Endothelial cell (in vitro differentiated cells): ENCODE results near the gene GADL1. TPM values are rescaled to one million over a fixed set of nuclear protein-coding genes. Genes with fewer than 3 reads are reported as not detected.

Experiments used
- DNase-seq: peaks from one replicate; pipeline ENCODE4 v3.0.0; 2021; ENCODE audit warnings: low spot score
- H3K27ac Mint-ChIP-seq: one replicate; pipeline ENCODE4 v1.8.0; 2021; ENCODE audit warnings: mixed read lengths, inconsistent platforms; ENCODE audit not compliant: unreplicated experiment
- H3K27me3 Mint-ChIP-seq: one replicate; pipeline ENCODE4 v1.8.0; 2021; ENCODE audit warnings: mild to moderate bottlenecking, moderate library complexity, mixed read lengths, inconsistent platforms; ENCODE audit not compliant: unreplicated experiment
- H3K36me3 Mint-ChIP-seq: one replicate; pipeline ENCODE4 v1.8.0; 2021; ENCODE audit warnings: mild to moderate bottlenecking, low read depth, mixed read lengths, inconsistent platforms; ENCODE audit not compliant: unreplicated experiment
- H3K4me1 Mint-ChIP-seq: one replicate; pipeline ENCODE4 v1.8.0; 2021; ENCODE audit warnings: mild to moderate bottlenecking, mixed read lengths, inconsistent platforms; ENCODE audit not compliant: unreplicated experiment
- H3K4me3 Mint-ChIP-seq: one replicate; pipeline ENCODE4 v1.8.0; 2021; ENCODE audit warnings: mild to moderate bottlenecking, mixed read lengths, inconsistent platforms; ENCODE audit not compliant: unreplicated experiment
- H3K9me3 Mint-ChIP-seq: one replicate; pipeline ENCODE4 v1.8.0; 2021; ENCODE audit warnings: mixed read lengths, inconsistent platforms; ENCODE audit not compliant: unreplicated experiment
- total RNA-seq: library from RNA; stranded (reverse); fragmentation: NEBNext Ultra II Directional; extraction: Animal tissue kit (Norgen Biotek cat#: 25700); gene quantifications from one replicate; pipeline ENCODE4 v1.2.1, GENCODE V29; 2021; ENCODE audit not compliant: unreplicated experiment
- TF ChIP-seq, protein P1 (sequence below): fragments of 200-600 bp; sonication (generic); IDR thresholded peaks from one replicate; pipeline ENCODE4 v1.5.0; 2021; ENCODE audit warnings: antibody characterized with exemption; ENCODE audit not compliant: unreplicated experiment

The GADL1 gene
- total RNA-seq, 1 donor from 2014 or later: not detected

DNA sequence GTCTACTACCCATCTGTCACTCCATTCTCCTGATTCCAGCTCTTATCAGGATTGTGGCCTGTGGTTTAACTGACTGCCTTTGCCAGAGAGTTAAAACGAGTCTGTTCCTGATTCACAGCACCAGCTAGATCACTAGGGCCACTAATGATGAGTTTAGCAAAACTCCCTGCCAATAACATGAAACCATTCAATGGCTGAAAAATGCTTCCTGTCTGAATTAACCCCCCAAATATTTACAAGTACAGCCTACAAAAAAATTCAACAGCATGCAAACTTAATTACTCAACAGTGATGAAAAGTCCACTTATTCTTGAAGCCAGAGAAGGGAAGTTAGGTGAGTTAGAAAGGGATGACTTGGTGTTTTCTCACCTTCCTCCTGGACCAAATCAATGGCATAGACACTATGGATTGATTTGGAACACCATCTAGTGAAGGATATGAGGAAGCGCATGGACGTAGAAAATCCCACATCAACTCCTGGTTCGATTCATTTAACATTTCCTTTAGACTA, 146.6 kb downstream of the GADL1 start:
- Mint-ChIP-seq H3K9me3 (no peaks in the 10 kb centered on the region), H3K27me3 (no peaks in the 10 kb centered on the region), H3K4me3 (no peak overlapping the region), H3K27ac (no peak overlapping the region), H3K4me1 (peaks cover 16% of the 10 kb centered on the region), H3K36me3 (no peaks in the 10 kb centered on the region)
- TF ChIP-seq, protein P1, sequence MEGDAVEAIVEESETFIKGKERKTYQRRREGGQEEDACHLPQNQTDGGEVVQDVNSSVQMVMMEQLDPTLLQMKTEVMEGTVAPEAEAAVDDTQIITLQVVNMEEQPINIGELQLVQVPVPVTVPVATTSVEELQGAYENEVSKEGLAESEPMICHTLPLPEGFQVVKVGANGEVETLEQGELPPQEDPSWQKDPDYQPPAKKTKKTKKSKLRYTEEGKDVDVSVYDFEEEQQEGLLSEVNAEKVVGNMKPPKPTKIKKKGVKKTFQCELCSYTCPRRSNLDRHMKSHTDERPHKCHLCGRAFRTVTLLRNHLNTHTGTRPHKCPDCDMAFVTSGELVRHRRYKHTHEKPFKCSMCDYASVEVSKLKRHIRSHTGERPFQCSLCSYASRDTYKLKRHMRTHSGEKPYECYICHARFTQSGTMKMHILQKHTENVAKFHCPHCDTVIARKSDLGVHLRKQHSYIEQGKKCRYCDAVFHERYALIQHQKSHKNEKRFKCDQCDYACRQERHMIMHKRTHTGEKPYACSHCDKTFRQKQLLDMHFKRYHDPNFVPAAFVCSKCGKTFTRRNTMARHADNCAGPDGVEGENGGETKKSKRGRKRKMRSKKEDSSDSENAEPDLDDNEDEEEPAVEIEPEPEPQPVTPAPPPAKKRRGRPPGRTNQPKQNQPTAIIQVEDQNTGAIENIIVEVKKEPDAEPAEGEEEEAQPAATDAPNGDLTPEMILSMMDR: peak; percentile 55
- no peak for DNase-seq

DNA sequence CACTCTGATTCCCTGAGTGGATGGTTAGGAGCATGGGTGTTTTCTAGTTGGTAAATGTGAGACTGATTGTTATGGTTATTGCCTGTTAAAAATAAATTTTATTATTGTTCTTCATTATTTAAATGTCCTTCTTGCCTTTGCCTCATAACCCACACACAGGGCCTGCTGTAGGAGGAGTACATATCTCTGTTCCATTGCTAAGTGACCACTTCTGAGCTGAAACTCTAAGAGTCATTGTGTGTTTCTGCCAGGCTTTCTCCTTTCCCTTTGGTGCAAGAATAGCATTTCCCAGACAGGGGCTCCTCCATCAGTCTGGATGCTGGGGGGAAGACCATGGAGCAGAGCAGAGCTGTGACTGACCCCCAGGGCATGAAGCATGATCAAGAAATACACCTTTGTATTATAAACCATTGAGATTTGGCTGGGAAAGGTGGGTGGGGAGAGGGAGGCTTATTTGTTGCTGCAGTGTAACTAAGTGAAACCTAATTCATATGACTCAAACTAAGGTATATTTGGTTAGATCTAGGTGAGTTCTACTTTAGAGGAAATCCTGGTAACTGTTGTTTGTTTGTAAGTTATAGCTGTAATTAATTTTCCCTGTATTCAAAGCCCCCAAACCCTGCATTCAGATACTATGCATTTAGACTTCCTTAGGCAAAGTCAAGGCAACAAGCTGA, 150.7 kb downstream of the GADL1 start:
- Mint-ChIP-seq H3K27me3 (peaks cover 2% of the 10 kb centered on the region), H3K27ac (peak overlapping the region; percentile 34), H3K4me1 (peaks cover 22% of the 10 kb centered on the region), H3K9me3 (no peaks in the 10 kb centered on the region), H3K4me3 (no peak overlapping the region), H3K36me3 (no peaks in the 10 kb centered on the region)
- no peak for DNase-seq
- TF ChIP-seq, protein P1: no peak

DNA sequence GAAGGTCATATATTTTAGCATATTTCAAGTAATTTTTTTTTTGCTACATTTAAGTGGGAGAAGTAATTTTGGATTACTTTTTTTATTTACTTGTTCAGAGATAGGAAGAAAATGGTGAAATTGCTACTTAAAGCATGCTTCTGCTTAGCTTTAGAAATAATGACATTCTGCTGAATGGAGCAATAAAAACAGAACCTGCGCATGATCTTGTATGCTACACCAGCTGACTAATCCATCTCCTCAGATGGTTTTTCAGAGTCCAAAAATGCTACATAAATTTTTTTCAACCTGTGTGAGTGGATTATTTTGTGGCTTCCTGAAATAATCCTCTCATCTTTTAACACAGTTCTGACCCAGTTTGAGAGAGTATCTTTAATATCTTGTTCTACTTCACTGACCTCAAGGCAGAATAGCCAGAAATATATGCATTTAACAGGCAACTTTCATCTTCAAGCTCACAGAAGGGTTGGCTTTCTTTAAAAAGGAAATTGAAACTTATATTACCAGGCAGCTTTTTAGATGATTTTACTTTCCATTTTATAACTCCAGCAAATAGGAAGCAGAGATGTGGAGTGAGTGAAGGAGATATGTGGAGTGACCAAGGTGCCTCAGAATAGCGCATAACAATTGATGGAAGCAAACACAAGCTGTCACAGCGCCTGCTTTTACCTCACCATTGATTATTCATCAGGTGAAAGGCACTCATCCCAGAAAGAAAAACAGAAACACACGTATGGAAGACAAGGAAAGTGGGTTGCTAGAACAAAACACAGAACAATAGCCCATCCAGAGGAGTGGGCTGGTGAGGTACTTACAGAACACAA, 151.5 kb downstream of the GADL1 start:
- Mint-ChIP-seq H3K27ac (no peak overlapping the region), H3K9me3 (no peaks in the 10 kb centered on the region), H3K4me1 (peaks cover 22% of the 10 kb centered on the region), H3K27me3 (peaks cover 2% of the 10 kb centered on the region), H3K4me3 (no peak overlapping the region), H3K36me3 (no peaks in the 10 kb centered on the region)
- TF ChIP-seq, protein P1: no peak
- DNase-seq: no peak

DNA sequence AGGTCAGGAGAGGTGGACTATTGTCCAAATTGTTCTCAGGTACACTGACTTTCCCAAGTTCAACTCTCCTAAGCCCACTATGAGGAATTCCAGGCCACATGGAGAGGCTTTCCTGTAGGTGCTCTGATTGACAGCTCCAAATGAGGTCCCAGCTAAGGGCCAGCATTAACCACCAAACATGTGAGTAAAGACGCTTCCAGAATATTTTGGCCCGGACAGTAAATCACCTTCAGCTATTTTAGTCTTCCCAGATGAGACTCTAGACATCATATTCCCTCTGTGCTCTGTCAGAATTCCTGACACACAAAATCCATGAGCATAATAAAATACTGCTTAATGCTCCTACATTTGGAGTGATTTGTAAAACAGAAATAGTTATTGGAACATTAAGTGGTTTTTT, 152.6 kb downstream of the GADL1 start:
- peaks cover 2% of the 10 kb centered on the region for H3K27me3 Mint-ChIP-seq
- no peaks in the 10 kb centered on the region for H3K36me3 Mint-ChIP-seq
- DNase-seq: no peak
- H3K4me1 Mint-ChIP-seq: peaks cover 18% of the 10 kb centered on the region
- TF ChIP-seq, protein P1: no peak
- no peaks in the 10 kb centered on the region for H3K9me3 Mint-ChIP-seq
- H3K27ac Mint-ChIP-seq: no peak overlapping the region
- no peak overlapping the region for H3K4me3 Mint-ChIP-seq

DNA sequence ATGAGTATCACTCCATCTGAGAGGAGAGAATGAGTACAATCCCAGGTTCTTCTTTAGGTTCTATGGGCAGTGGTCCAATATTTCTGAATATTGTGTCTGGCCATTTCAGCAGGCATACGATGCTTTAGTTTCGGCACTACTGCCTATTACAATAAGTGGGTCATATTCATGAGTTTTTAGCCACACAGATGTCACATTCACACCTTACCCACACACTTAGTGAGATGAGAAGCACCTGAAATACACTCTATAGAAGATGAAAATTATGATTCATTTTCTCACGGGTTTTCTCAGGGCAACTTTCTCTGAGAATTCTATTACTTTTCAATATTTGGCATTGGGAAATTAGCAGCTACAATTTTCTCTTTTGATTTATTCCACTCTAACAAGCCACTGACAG, 155.9 kb downstream of the GADL1 start:
- Mint-ChIP-seq H3K4me3 (no peak overlapping the region), H3K27ac (no peak overlapping the region), H3K27me3 (peaks cover 2% of the 10 kb centered on the region), H3K4me1 (peaks cover 12% of the 10 kb centered on the region), H3K9me3 (no peaks in the 10 kb centered on the region), H3K36me3 (no peaks in the 10 kb centered on the region)
- TF ChIP-seq, protein P1: no peak
- no peak for DNase-seq
